MV-4-11 (cell line): ENCODE data around the gene GFRA1.

Experiments
- DNase-seq: peaks from one replicate; lab custom pipeline; 2025; lab: John Stamatoyannopoulos, UW

GFRA1 gene

DNA sequence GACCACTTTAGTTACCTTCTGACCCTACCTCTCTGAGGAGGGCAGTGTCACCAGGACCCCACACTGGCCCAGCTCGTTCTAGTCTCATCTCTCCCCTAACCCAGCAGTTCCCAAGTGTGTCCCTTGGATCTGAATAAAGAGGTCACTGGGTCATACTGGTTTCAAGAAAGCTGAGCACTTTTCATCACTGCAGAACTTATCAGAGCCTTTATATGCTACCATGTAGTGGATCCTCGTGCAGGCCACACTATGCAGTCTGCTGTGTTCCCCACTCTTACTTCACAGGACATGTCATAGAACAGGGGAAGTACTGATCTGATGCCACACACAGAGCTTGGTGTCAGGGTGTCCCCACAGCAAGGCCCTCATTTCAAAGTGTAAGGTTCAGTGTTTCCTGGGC lies 113.8 kb downstream of the GFRA1 start:
- no peak for DNase-seq

DNA sequence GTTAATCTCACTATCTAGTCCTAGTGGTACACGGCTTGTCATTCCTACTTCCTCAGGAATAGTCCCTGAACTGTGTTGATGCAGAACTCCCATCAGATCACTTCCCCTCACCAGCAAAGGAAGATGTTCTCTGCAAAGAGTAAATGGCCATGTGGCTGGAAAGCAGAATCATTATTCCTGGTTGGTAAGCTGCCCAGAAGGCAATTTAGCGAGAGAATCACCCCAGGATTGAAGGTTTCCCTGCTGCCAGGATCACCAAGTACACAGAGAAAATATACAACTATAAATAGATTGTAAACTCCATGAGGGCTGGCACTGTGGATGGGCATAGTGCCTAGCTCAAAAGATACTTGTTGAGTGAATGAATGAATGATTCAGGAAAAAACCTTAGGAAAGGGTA lies 115.0 kb downstream of the GFRA1 start:
- DNase-seq, result no peak

DNA sequence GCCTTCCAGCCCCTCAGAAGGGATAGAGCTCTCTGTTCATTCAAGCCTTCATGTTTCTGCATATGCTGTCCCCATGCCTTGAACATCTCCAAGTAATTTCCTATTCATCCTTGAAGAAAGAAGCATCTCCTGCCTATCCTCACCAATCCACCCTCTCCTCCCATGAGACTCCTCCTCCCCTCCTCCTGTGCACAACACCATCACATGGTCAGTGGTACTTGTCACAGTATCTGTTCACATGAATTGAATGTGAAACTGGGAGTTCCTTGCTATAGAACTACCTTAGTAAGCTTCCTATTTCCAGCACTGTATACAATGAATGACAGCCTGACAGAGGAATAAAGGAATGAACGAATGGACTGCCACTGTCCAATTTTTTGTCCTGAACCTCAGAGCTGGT lies 115.5 kb downstream of the GFRA1 start:
- DNase-seq, result no peak

DNA sequence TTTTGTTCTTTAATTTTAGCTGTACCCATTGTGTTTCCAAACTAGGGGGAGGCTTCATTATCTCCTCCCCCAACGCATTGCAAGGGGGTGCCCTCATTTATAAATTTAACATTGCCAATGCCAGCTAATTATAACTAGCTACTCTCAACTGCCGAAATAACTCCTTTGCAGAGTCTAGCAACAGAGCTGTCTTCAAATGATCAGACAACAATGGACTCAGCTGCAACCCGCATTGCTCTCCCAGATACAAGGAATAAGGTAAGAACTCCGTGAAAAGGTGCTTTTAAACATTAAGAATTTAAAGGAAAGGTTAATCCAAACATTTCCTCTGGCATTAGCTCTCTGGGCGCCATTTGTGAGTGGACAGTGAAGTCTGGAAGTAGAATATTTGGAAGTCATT lies 116.2 kb downstream of the GFRA1 start:
- no peak for DNase-seq

DNA sequence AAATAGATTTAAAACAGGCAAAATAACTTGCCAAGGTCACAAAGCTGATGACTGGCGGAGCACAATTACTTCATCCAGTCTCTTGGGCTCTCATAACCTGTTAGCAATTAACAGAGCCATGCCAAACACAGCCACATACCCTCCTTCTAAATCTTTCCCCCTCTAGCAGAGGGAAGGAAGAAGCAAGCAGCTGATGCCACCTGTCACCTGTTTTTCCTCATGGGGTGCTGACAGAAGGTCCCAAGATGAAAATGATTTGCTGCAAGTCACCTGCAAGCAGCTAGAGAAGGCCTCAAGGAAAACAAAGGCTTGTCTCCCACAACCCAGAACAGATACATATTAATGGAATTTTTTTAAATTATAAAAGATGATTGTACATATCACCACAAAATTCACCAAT lies 117.8 kb downstream of the GFRA1 start:
- DNase-seq, result no peak

DNA sequence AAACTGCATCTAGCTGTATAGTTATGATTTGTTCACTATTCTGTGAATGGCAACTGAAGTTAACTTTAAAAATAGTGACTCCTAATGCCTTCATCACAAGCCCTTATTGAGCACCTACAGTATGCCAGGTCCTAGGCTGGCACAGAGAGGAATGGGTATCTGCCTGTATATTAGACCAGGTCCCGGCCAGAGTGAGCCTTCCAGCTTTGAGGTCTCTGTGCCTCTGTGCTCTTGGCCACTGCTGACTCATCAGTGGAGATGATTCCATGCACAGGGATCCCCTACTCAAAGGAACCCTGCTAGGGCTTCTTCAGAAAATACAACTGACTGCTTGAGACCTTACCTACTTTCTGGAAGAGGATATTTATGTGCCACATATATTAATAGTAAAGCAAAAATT lies 118.4 kb downstream of the GFRA1 start:
- DNase-seq, result no peak

DNA sequence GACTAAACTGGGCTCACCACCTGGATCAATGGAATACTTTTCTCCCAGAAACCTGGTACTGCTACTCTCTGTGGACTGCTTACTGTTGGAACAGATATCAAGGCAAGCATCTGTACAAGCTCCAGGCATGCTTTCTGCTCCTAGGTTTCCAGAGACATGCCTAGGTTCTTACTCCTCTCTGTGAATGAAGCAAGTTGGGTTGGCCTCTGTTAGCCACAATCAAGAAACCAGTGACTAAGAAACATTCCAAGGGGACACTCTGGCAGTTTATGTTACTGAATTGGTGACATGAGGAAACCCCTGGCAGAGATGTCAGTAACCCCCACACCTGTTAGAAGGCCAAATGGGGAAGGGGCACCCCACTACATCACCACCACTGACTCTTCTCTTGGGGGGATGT lies 121.9 kb downstream of the GFRA1 start:
- no peak for DNase-seq

DNA sequence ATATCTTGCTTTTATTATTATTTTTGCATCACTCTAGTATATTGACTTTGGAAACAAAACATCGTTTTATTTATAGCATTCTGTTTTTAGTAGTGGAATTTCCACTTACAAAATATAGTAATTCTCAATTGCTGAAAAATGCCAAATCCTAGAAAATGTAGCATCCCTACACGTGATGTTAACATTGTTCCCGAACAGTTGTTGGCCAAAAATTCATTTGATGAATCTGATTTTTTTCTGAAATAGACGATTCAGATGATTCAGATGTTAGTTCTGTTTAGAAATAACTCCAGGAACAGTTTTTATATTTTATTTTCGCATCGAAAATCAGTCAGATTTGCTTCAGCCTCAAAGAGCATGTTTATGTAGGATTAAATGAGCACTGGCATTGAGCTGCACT lies 122.4 kb downstream of the GFRA1 start:
- no peak for DNase-seq

DNA sequence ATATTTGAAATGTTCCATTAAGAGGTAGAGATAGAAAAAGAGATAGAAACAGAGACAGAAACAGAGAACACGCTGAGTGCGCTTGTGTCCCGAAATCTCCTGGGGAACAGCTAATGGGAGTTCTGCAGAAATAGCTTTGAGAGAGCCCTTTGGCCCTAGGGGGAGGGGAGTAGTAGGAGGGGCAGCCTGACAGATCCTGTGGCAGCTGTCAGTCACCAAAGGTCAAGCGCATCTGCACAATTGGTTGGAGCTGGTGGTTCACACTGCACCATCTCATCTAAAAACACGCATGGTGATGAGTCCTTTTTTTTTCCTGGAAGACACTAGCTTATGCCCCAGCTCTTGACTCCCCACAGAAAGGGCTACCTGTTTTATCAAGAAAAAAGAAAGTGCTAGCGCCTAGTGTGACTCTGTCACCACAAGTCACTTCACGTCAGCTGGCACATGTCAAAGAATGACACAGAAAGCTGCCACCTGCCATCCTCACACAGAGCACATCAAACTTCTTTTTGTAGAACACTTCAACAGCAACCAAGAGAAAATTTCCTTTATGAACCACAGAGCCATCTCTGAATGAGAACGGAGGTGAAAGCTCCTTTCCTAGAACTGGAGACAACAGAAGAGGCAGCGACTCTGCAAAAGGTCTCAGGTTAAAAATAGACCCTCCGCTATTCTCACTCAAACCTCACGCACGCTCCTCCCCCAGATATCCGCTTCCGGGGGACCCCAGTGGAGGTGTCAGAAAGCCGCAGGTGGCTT lies 125.7 kb downstream of the GFRA1 start:
- no peak for DNase-seq

DNA sequence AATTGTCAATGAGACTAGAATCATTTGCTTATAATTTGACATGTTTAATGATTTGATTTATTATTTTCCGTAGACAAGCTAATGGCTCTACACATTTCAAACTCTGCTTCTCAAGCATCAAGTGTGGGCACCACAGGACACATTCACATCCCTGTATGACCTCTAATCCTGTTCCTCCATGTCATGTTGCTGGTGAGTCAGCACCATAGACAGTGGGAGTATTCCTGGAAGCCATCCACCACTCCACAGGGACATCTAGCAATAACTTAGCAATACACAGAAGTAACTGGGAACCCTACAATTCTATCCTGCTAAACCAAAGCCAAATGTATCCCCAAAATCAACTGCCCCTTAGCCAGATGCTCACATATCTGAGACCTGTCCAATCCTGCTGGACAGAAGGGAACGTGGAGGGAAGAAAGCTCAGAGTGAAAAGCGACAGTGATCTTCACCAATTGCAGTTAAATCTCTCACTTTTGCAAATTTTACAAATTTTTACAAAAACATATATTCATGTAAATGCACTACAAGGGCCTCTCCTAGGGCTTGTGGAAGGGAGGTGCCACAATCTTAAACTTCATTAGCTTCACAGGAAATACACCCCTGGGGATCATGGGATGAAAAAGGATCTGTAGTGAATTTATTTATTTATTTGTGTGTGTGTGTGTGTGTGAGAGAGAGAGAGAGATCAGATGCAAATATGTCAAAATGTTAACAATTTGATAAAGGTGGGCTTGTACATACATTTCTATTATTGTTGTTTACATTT lies 126.5 kb downstream of the GFRA1 start:
- DNase-seq, result no peak

DNA sequence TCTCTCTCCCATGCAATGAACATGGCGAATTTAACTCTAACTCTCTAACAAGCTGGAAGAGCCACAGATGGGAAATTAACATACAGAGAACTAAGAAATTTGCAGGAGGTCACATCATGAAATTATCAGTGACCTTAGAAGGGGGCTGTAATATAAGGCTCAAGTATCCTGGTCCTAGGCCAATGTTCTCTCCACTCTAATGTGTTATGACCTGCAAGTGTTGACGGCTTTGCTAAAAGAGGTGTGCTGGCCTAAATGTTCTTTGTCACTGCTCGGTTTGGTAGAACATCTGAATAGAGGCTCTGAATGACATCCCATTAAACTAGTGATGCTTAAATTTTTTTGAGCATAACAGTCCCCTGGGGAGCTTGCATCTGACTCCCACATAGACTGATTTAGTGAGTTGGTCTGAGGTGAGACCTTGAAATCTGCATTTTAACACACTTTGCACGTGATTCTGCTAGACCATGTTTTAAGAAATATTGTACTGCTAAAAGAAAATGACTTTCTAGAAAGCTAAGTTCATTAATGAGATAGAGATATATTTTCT lies 129.3 kb downstream of the GFRA1 start:
- DNase-seq, result no peak

DNA sequence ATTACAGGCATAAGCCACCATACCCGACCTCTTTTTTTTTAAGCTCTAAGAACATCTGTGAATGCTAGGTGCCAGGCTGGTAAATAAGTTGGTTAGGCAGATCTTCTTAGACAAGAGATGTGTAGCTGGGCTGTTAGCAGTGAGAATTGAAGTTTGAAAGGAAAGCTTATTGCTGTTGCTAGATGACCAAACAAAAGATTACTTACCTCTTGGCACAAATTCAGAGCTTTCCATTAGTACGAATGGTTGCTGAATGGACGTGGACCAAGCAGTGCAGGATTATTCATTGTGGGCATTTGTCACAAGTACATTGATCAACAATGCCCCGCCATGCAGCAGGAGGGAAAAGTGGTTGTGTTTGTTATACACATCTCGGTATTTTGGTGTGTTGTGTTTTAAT lies 131.2 kb downstream of the GFRA1 start:
- no peak for DNase-seq

DNA sequence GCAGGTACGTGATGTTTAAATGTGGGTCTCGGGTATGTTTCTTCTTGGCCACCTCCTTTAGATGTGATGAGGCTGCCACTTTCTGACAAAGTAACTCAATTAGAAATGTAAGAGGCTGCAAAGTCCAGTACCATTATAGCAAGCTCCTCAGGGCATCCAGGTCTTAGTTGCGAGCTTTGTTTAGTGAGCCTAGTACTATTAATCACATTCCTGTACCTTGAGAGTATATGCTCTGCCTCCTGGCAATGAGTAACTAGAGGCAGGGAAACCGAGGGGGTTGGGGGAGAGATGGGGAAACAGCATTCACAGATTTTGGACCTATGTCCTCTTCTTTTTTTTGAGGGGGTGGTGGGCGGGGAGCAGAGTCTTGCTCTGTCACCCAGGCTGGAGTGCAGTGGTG lies 131.8 kb downstream of the GFRA1 start:
- no peak for DNase-seq

DNA sequence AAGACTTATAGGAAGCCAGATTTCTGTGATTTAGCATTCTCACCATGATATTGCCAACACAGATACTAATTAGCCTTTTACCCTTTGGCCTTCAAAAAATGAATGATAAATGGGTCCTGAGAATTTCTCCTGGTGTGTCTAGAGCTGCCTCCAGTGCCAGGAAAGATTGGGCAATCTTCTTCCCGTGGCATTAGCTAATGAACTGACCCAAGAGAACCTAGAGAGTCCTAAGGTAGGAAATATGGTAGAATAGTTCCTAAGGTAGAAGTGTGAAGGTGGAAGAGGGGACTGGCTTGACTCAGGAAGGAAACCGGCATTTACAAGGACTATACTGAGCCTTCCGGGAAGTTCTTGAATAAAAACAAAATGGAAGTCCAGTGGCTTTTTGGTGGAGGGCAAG lies 133.1 kb downstream of the GFRA1 start:
- no peak for DNase-seq

DNA sequence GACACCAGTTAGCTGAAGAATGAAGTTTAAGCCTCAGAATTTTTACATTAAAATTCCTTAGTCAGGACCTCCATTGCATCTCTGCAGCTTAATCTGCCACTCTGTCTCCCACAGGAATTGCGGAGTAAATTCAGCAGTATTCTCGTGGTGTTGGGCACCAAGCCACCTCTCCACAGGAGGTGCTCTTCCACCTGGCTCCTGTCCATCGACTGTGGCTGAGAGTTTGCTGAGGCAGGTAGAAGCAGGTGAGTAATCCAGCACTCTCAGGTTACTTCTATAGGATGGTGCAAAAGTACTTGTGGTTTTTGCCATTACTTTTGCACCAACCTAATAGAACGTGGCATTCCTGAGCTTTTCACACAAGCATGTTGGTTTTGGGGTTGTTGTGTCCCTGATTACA lies 134.1 kb downstream of the GFRA1 start:
- DNase-seq, result no peak

DNA sequence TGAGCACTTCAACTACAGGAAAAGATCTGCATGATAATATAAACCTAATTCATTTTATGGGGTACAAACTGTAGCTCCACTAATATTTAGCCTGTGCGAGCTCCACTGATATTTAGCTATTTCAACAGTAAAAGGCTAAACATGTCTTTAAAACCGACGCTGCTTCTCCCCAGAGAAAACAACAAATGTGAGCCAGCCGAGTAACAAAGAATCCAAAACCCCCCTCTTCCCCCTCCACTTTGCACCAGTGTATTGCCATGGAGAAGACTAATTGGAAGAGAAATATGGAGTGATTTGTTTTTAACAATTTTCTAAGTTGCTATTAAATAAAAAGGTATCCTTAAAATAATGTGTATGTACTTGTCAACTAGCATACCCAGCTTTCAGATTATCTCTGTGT lies 136.7 kb downstream of the GFRA1 start:
- no peak for DNase-seq

DNA sequence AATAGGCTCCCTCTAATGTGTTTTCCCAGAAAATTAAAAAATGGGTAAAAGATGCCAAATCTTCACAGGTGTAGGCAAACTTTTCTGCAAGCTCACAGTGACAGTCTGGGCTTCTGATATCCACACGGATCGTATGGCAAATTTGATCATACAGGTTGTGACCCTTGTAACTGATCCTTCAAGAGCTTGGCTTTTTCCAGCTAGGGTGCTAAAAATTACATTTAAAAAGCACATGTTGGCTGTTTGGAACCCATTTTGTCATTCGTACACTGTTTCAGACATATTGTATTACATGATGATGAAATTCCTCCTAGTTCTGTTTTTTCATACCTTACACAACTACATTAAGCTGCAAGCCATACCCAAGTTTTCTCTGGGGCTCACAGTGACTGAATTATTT lies 138.7 kb downstream of the GFRA1 start:
- no peak for DNase-seq

DNA sequence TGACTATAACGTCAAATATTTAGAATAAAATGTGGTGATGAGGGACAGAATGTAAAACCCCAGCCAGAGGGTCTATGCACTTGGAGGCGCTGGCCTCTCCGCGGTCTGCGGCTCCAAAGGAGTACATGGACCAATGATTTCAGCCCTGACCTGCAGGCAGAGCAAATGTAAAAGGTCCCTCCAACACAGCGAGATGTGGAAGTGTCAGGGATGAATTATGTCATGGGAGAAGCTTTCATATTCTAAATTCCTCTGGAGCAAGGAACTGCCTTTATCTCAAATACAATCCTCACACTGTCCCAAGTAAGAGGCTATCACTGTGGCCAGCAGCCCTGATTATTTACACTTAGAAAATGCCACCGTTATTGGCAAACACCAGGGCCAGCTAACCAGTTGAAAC lies 139.4 kb downstream of the GFRA1 start:
- DNase-seq, result no peak

DNA sequence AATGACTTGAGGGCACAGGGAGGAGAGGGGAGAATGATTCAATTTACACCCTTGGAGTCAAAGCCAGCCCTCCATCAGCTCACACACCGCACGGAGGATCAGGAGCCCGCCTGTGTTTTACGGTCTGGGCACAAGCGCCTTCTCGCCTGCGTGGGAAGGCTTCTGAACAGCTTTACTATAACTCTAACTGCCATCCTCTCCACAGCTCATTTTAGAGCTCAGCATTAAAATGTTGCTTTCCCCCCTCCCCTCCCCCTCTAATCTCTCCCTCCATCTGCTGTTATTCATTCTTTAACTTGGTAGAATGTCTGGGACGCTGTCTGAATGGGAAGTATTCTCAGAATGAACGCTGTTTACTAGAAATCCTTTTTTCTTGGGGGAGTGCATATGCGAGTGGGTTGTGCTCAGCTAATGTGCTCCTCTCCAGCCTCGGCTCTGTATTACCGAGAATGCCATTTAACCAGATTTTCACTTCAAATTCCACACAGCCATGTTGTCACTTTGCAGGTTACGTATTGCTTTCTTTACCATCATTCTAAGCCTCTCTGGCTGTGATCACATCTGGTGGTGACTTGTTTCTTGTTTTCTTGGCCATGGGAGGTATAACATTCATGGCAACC lies 140.1 kb downstream of the GFRA1 start:
- DNase-seq, result no peak

DNA sequence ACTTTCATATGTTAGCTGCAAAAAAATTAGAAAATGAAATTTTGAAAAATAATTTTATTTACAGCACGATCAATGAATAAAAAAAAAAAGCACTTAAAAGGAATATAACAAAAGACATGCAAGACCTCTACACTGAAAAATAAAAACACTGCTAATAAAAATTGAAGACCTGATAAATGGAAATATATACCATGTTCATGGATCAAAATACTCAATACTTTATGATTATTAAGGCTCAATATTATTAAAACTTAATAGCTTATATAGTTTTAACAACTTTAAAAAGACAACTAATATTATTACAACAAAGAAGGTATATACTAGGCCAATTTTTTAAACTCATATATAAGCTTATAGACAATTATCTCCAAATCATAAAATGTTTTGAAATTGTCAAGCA lies 143.0 kb downstream of the GFRA1 start:
- no peak for DNase-seq

DNA sequence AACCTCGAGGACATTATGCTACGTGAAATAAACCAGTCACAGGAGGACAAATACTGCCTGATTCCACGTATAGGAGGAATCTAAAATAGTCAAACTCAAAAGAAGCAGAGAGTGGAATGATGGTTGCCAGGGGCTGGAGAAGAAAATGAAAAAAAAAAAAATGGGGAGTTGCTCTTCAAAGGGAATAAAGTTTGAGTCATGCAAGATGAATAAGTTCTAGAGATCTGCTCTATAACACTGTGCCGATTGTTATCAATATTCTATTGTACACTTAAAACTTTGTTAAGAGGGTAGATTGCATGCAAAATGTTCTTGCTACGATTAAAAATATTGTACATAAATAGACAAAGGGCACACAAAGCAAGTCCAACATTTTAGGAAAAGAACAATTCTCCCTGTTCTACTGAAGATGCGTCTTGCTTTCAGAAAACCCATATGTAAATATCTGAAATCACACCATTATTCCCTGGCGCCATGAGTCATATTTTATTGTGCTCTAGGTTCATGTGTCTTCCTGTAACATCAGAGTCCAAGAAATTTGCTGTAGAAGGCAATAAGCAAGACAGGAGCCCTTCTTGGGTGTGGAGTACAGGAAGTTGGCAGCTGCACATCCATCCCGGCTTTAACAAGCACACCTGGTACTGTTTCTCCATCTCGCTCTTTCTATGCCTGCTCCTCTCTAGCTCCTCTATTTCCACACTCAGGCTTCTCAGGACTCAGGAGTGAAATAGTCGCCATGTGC lies 145.9 kb downstream of the GFRA1 start:
- DNase-seq, result no peak

DNA sequence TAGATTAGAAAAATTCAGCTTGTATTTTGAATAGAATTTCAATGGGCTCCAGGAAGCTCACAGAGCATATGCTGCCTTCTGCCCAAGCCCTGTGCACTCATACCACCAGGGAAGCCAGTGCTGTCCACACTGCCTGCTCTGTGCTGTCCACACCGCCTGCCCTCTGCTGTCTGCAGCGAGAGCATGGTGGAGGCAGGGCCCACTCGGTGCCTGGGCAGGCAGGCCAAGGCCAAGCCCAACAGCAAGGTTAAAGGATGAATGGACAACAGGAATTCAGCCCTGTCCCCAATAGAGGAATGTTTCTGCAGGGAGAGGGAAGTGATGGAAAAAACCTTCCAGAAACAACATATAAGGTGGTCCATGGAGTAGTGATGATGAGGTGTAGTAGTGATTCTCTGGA lies 146.8 kb downstream of the GFRA1 start:
- DNase-seq, result no peak
